HepG2 (cell line): Measurements from ENCODE around the gene GPS1. TPM values are rescaled to one million over a fixed set of nuclear protein-coding genes. Genes with fewer than 3 reads are reported as not detected.
A peak's percentile ranks its signal among the peaks of the same experiment; 100 is the strongest.

Source experiments
- AGO1 ChIP-seq: fragments of 200-400 bp; formaldehyde crosslinking; IDR thresholded peaks from 2 replicates; pipeline ENCODE4 v1.6.1; 2017; ENCODE audit warnings: mild to moderate bottlenecking, low read depth, low read length, moderate library complexity; ENCODE audit not compliant: poor library complexity, severe bottlenecking
- ARHGAP35 ChIP-seq: sonication (generic); formaldehyde crosslinking; IDR thresholded peaks from 2 replicates; pipeline ENCODE4 v1.9.0; 2022; ENCODE audit warnings: mild to moderate bottlenecking, inconsistent platforms, moderate library complexity, missing genetic modification reagents, borderline replicate concordance
- KAT8 ChIP-seq: IDR thresholded peaks from 2 replicates; pipeline ENCODE4 v1.6.1; 2016; ENCODE audit warnings: missing genetic modification reagents, missing compliant biosample characterization
- KMT2B ChIP-seq: IDR thresholded peaks from 2 replicates; pipeline ENCODE4 v1.6.1; 2016; ENCODE audit warnings: missing genetic modification reagents, missing compliant biosample characterization
- MNT ChIP-seq: fragments of 450-650 bp; IDR thresholded peaks from 2 replicates; pipeline ENCODE4 v1.6.1; 2016
- MTF2 ChIP-seq: sonication (generic); formaldehyde crosslinking; IDR thresholded peaks from 2 replicates; pipeline ENCODE4 v1.5.0; 2020; ENCODE audit warnings: missing genetic modification reagents, borderline replicate concordance
- MXI1 ChIP-seq: IDR thresholded peaks from 3 replicates; pipeline ENCODE4 v1.6.1; 2012; ENCODE audit warnings: low read depth, low read length, inconsistent platforms, borderline replicate concordance
- NPAS2 ChIP-seq: sonication (generic); formaldehyde crosslinking; IDR thresholded peaks from 2 replicates; pipeline ENCODE4 v1.8.0; 2022; ENCODE audit warnings: mild to moderate bottlenecking, missing genetic modification reagents, borderline replicate concordance
- POLR2G ChIP-seq: fragments of 200-400 bp; formaldehyde crosslinking; IDR thresholded peaks from 2 replicates; pipeline ENCODE4 v1.6.1; 2018; ENCODE audit warnings: mild to moderate bottlenecking, low read depth, low read length, moderate library complexity
- RAD21 ChIP-seq: fragments of 450-650 bp; formaldehyde crosslinking; IDR thresholded peaks from 2 replicates; pipeline ENCODE4 v1.5.0; 2020; ENCODE audit warnings: mild to moderate bottlenecking
- RCOR2 ChIP-seq: IDR thresholded peaks from 2 replicates; pipeline ENCODE4 v1.6.1; 2016; ENCODE audit warnings: missing biosample characterization, missing genetic modification reagents
- RXRB ChIP-seq: IDR thresholded peaks from 2 replicates; pipeline ENCODE4 v1.6.1; 2016; ENCODE audit warnings: borderline replicate concordance, missing genetic modification reagents, missing compliant biosample characterization
- SCMH1 ChIP-seq: sonication (generic); formaldehyde crosslinking; IDR thresholded peaks from 2 replicates; pipeline ENCODE4 v1.9.0; 2021; ENCODE audit warnings: missing genetic modification reagents, mild to moderate bottlenecking, borderline replicate concordance
- THAP11 ChIP-seq: IDR thresholded peaks from 2 replicates; pipeline ENCODE4 v1.6.1; 2016; ENCODE audit warnings: missing biosample characterization, missing genetic modification reagents
- YEATS2 ChIP-seq: sonication (generic); formaldehyde crosslinking; IDR thresholded peaks from 2 replicates; pipeline ENCODE4 v1.4.0; 2020; ENCODE audit warnings: missing genetic modification reagents, borderline replicate concordance
- ZFX ChIP-seq: sonication (generic); formaldehyde crosslinking; IDR thresholded peaks from 2 replicates; pipeline ENCODE4 v1.4.0; 2020; ENCODE audit warnings: mild to moderate bottlenecking, low read depth, missing genetic modification reagents, moderate library complexity
- ZMAT3 ChIP-seq: sonication (generic); formaldehyde crosslinking; conservative IDR thresholded peaks from 2 replicates; pipeline ENCODE4 v1.7.0; 2021; ENCODE audit warnings: missing genetic modification reagents
- ZNF709 ChIP-seq: sonication (generic); formaldehyde crosslinking; IDR thresholded peaks from 2 replicates; pipeline ENCODE4 v1.5.0; 2020; ENCODE audit warnings: mild to moderate bottlenecking, missing genetic modification reagents
- ZNF780A ChIP-seq: sonication (generic); formaldehyde crosslinking; IDR thresholded peaks from 2 replicates; pipeline ENCODE4 v1.8.0; 2022; ENCODE audit warnings: mild to moderate bottlenecking, missing genetic modification reagents, moderate library complexity
- ZNF781 ChIP-seq: sonication (generic); formaldehyde crosslinking; IDR thresholded peaks from 2 replicates; pipeline ENCODE4 v1.5.1; 2020; ENCODE audit warnings: borderline replicate concordance, mild to moderate bottlenecking, missing genetic modification reagents; ENCODE audit errors: not compliant biosample characterization
- ZNF800 ChIP-seq: sonication (generic); formaldehyde crosslinking; IDR thresholded peaks from 2 replicates; pipeline ENCODE4 v1.4.0; 2020; ENCODE audit warnings: missing genetic modification reagents
- ZNF879 ChIP-seq: sonication (generic); formaldehyde crosslinking; IDR thresholded peaks from 2 replicates; pipeline ENCODE4 v1.8.1; 2023; ENCODE audit warnings: missing genetic modification reagents
- polyA plus RNA-seq, 8 experiments: library from polyadenylated mRNA; depleted of rRNA in 3 of 8; stranded (reverse) in 7 of 8; unstranded in 1 of 8; fragments of >200 nt; fragmentation: Illumina TruSeq in 4 of 8; extraction: Trizol in 4 of 8; gene quantifications; 2 replicates each; pipeline versions ENCODE4 v1.2.1 to v1.2.3, GENCODE V29; 2011 to 2016; ENCODE audit warnings: low read depth in 4 of 8, missing spikeins in 1 of 8, mixed read lengths in 1 of 8; ENCODE audit not compliant: insufficient read depth in 1 of 8
- total RNA-seq, 5 experiments: library from RNA; depleted of rRNA; stranded (reverse); fragments of >200 nt; fragmentation: Illumina TruSeq; extraction: Trizol; gene quantifications; 2 replicates each; pipeline ENCODE4 v1.2.3, GENCODE V29; 2016; ENCODE audit warnings: low read depth in 1 of 5
- TF ChIP-seq, protein P1 (sequence below): sonication (generic); formaldehyde crosslinking; IDR thresholded peaks from 2 replicates; pipeline ENCODE4 v1.4.0; 2020; ENCODE audit warnings: missing genetic modification reagents
- TF ChIP-seq, protein P2 (sequence below): sonication (generic); IDR thresholded peaks from 2 replicates; pipeline ENCODE4 v1.6.1; 2016; ENCODE audit warnings: low read depth, borderline replicate concordance

GPS1 gene
- total and polyA plus RNA-seq, 2 of the 13 experiments (the other 11 are each of a cell fraction or from before 2014, with no cell fraction given) = 124 to 128 TPM

DNA sequence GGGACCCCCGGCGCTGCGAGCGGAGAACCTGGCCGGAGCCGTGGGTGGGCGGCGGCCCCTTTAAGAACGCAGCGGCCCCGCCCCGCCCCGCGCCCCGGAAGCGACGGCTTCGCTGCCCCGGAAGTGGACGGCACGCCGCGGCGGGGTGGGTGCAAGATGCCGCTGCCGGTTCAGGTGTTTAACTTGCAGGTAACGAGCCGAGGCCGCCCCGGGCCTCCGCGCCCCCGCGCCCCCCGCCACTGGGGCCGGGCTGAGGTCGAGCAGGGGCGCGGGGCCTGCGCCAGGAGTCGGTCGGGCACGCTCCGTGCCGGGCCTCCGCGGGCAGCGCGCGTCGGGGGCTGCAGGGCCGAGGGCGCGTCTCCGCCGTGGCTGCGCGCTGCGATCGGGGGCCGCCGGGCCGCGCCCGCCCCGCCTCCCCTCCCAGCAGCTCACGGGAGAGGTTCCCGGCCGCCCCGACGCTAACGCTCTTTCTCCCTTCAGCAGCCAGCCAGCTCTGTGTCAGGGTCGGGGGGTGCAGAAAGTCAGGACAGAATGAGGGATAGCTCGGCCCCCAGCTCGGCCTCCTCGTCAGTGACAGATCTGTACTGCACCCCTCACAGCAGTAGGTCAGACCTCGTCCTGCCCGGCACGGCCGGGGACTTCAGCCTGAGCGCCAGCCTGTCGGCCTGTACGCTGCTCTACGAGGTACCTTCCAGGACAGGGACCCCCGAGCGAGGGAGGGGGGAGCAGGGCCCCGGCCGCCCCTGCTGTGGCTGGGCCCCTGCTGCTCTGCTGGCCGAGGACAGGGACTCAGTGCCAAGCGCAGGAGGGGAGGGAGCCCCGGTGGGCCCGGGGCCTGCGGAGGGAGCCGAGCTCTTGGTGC, at the start of gene GPS1, which contains the start of gene RFNG (continued):
- TF ChIP-seq RXRB (CRISPR knock-in tag) (no peak), RCOR2 (CRISPR knock-in tag) (no peak), RAD21 (CRISPR knock-in tag) (peak; percentile 54; the same call in 1 of the 2 replicates), KAT8 (CRISPR knock-in tag) (peak; percentile 69), ZNF780A (CRISPR knock-in tag) (no peak), AGO1 (peak; percentile 79), THAP11 (CRISPR knock-in tag) (peak; percentile 90), YEATS2 (CRISPR knock-in tag) (0 out of 2 replicates have a peak, but pooled peaks have one; percentile 47), ZNF800 (CRISPR knock-in tag) (no peak), NPAS2 (CRISPR knock-in tag) (no peak), ZMAT3 (CRISPR knock-in tag) (0 out of 2 replicates have a peak, but pooled peaks have one; percentile 26), ZNF879 (CRISPR knock-in tag) (no peak), SCMH1 (no peak), ZFX (CRISPR knock-in tag) (peak; percentile 65; the same call in 1 of the 2 replicates), POLR2G (peak; percentile 29; the same call in 1 of the 2 replicates), MXI1 (peak; percentile 77; the same call in 1 of the 3 replicates), KMT2B (CRISPR knock-in tag) (peak; percentile 37; the same call in 1 of the 2 replicates), ZNF709 (CRISPR knock-in tag) (0 out of 2 replicates have a peak, but pooled peaks have one; percentile 25), ARHGAP35 (CRISPR knock-in tag) (peak; percentile 40; the same call in 1 of the 2 replicates), MNT (no peak), MTF2 (CRISPR knock-in tag) (no peak), ZNF781 (CRISPR knock-in tag) (peak; percentile 25)
- TF ChIP-seq, protein P1, sequence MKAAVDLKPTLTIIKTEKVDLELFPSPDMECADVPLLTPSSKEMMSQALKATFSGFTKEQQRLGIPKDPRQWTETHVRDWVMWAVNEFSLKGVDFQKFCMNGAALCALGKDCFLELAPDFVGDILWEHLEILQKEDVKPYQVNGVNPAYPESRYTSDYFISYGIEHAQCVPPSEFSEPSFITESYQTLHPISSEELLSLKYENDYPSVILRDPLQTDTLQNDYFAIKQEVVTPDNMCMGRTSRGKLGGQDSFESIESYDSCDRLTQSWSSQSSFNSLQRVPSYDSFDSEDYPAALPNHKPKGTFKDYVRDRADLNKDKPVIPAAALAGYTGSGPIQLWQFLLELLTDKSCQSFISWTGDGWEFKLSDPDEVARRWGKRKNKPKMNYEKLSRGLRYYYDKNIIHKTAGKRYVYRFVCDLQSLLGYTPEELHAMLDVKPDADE (CRISPR knock-in tag) = no peak
- TF ChIP-seq, protein P2, sequence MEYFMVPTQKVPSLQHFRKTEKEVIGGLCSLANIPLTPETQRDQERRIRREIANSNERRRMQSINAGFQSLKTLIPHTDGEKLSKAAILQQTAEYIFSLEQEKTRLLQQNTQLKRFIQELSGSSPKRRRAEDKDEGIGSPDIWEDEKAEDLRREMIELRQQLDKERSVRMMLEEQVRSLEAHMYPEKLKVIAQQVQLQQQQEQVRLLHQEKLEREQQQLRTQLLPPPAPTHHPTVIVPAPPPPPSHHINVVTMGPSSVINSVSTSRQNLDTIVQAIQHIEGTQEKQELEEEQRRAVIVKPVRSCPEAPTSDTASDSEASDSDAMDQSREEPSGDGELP = peak; percentile 49; the same call in 1 of the 2 replicates
